ENCODE data around the gene SLC5A5.

SLC5A5 gene

GRCh38 chr19:17942181-17942580, 70.4 kb downstream of the SLC5A5 start:
- Mint-ChIP-seq H3K9me3 (no peaks in the 10 kb centered on the region), H3K27ac (no peak overlapping the region), H3K4me1 (ENCODE audit: low read depth) (peaks cover 22% of the 10 kb centered on the region), H3K4me3 (no peak overlapping the region), H3K27me3 (no peaks in the 10 kb centered on the region), H3K36me3 (ENCODE audit: low read depth) (peaks cover 66% of the 10 kb centered on the region)
- DNase-seq: no peak

GRCh38 chr19:17942582-17943273, 71.0 kb downstream of the SLC5A5 start:
- DNase-seq: no peak
- Mint-ChIP-seq H3K27me3 (no peaks in the 10 kb centered on the region), H3K36me3 (ENCODE audit: low read depth) (peaks cover 61% of the 10 kb centered on the region), H3K27ac (no peak overlapping the region), H3K4me3 (no peak overlapping the region), H3K4me1 (ENCODE audit: low read depth) (peaks cover 22% of the 10 kb centered on the region), H3K9me3 (no peaks in the 10 kb centered on the region)

DNA sequence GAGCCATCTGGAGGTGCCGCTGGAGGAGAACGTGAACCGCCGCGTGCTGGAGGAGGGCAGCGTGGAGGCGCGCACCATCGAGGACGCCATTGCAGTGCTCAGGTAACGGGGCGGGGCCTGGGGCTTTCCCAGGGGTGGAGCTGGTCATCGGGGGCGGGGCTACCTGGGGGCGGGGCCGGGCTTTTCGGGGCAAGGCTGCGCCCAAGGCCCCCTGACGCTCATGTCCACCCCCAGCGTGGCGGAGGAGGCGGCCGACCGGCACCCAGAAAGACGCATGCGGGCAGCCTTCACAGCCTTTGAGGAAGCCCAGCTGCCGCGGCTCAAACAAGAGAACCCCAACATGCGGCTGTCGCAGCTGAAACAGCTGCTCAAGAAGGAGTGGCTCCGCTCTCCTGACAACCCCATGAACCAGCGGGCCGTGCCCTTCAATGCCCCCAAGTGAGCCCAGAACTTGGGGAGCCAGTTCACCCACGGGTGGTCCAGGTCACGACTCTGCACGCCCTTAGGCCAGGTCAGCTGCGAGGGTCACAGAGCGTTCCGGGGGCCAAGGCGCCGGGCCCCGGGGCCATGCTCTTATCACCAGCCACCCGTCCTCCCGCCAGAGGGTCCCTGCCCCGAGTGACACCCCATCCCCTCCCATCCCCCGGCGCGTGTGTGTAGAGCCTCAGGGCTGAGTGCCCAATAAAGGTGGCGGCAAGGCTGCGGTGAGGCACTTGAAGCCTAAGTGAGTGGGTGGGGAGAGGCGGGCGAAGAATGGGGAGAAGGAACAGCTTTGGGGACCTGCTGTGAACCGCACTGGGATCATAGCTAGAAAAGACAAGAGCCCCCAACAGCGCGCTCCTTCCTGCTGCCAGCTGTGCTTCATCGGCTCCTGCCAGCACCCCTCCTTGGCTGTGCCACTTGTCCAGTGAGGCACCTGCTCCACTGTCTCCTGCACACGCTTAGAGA, 71.8 kb downstream of the SLC5A5 start:
- H3K27ac Mint-ChIP-seq: no peak overlapping the region
- H3K36me3 Mint-ChIP-seq (ENCODE audit: low read depth): peaks cover 53% of the 10 kb centered on the region

DNA sequence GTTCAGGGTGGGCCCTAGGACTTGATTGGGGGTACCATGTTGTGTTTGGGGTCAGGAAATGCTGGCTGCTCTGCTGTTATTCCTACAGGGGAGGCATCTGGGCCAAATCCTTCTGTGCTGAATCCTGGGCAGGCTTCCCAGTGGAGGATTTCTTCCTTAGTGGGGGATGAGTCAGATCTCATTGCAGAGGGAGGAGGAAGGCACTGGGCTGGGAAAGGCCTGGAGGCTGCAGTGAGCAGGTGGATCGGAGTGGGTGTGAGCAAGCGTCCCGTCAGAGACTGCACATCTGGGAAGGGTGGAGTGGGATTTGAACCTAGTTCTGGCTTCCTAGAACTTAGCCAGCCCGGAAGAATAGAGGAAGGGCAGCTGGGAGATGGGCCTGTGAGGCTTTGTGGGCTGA, 72.6 kb downstream of the SLC5A5 start:
- Mint-ChIP-seq H3K27me3 (peaks cover 7% of the 10 kb centered on the region), H3K36me3 (ENCODE audit: low read depth) (peaks cover 45% of the 10 kb centered on the region), H3K9me3 (no peaks in the 10 kb centered on the region), H3K4me1 (ENCODE audit: low read depth) (peaks cover 24% of the 10 kb centered on the region), H3K4me3 (no peak overlapping the region), H3K27ac (no peak overlapping the region)
- no peak for DNase-seq

More for the DNA sequence above, 71.8 kb downstream of the SLC5A5 start:
- Mint-ChIP-seq H3K4me1 (ENCODE audit: low read depth) (peaks cover 16% of the 10 kb centered on the region), H3K4me3 (no peak overlapping the region), H3K9me3 (no peaks in the 10 kb centered on the region), H3K27me3 (no peaks in the 10 kb centered on the region)
- DNase-seq: no peak
